T-helper 17 cell (primary cell): Measurements from ENCODE around the gene ALDH1L2. TPM values are rescaled to one million over a fixed set of nuclear protein-coding genes. Genes with fewer than 3 reads are reported as not detected.
A peak's percentile ranks its signal among the peaks of the same experiment; 100 is the strongest.

Experiments used
- ATAC-seq: fragments of 150-1000 bp; cut with Tn5 transposase; 2 replicates; pipeline ENCODE4 v1.10.0; 2021; ENCODE audit warnings: mild to moderate bottlenecking, moderate library complexity
- DNase-seq, 3 donors: peaks; one replicate each; pipeline versions ENCODE4 v3.0.0 to v3.0.0-alpha.2; 2020 to 2021
- H3K9me3 ChIP-seq: one replicate; pipeline ENCODE4 v1.7.0; 2013; ENCODE audit warnings: low read length, mild to moderate bottlenecking; ENCODE audit not compliant: control insufficient read depth, poor library complexity, severe bottlenecking
- H3K27ac Mint-ChIP-seq: one replicate; pipeline ENCODE4 v1.8.0; 2022; ENCODE audit warnings: mild to moderate bottlenecking, moderate library complexity, mixed read lengths
- H3K27me3 Mint-ChIP-seq: one replicate; pipeline ENCODE4 v1.8.0; 2022; ENCODE audit warnings: mixed read lengths
- H3K36me3 Mint-ChIP-seq: one replicate; pipeline ENCODE4 v1.8.0; 2022; ENCODE audit warnings: low read depth, mixed read lengths
- H3K4me1 Mint-ChIP-seq: one replicate; pipeline ENCODE4 v1.8.0; 2022; ENCODE audit warnings: mild to moderate bottlenecking, mixed read lengths
- H3K4me3 Mint-ChIP-seq: one replicate; pipeline ENCODE4 v1.8.0; 2022; ENCODE audit warnings: mild to moderate bottlenecking, moderate library complexity, mixed read lengths
- total RNA-seq, 4 donors: library from RNA in 2 of 4; stranded (reverse) in 2 of 4; gene quantifications; one replicate each; pipeline ENCODE4 v1.2.3 and lab custom pipeline; 2022 to 2026

ALDH1L2 gene
- total RNA-seq, 2 donors from 2014 or later, result 0.20 TPM; not detected in 1

- H3K27ac Mint-ChIP-seq, result no peak overlapping the region
- no peaks in the 10 kb centered on the region for H3K27me3 Mint-ChIP-seq
- no peak for DNase-seq
- H3K4me3 Mint-ChIP-seq, result no peak overlapping the region
- ATAC-seq, result no peak
- H3K9me3 ChIP-seq, result no peaks in the 10 kb centered on the region
- no peaks in the 10 kb centered on the region for H3K4me1 Mint-ChIP-seq
- H3K36me3 Mint-ChIP-seq, result no peaks in the 10 kb centered on the region
These were observed 108.5 kb downstream of the ALDH1L2 start for GRCh38 chr12:104975587-104976343.

DNA sequence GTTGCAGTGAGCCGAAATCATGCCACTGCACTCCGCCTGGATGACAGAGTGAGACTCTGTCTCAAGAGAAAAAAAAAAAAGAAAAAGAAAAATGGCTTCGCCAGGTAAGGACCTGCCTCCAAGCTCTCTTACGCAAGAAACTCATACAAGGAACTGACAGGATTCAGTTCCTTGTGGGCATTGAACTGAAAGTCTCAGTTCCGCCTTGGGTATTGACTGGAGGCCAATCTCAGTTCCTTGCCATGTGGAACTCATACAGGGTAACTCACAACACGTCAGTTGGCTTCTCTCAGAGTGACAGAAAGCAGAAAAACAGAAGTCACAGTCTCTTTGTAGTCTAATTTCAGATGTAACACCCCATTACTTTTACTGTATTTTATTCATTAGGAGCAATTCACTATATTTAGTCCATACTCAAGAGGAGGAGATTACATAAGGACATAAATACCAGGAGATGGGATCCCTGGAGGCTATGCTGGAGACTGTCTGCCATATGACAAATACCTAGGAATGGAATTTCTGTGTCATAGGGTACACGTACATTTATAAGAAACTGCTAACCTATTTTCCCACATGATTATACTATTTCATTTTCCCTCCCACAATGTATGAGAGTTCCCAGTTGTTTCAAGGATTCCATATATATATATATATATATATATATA is 109.5 kb downstream of the ALDH1L2 start:
- no peaks in the 10 kb centered on the region for H3K36me3 Mint-ChIP-seq

DNA sequence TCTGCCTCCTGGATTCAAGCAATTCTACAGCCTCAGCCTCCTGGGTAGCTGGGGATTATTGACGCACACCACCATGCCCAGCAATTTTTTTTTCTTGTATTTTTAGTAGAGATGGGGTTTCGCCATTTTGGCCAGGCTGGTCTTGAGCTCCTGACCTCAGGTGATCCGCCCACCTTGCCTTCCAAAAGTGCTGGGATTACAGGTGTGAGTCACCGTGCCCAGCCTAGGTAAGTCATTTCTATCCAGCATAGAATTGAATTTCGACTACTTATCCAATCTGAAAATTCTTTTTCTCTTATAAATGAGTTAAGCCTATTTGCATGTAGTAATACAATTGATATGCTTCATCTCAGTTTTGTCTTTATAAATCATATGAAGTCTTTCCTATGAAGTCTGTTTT is 111.0 kb downstream of the ALDH1L2 start:
- Mint-ChIP-seq H3K36me3 (no peaks in the 10 kb centered on the region), H3K4me3 (no peak overlapping the region), H3K4me1 (no peaks in the 10 kb centered on the region), H3K27ac (no peak overlapping the region), H3K27me3 (no peaks in the 10 kb centered on the region)
- ATAC-seq (no peak), DNase-seq (no peak)
- H3K9me3 ChIP-seq, result no peaks in the 10 kb centered on the region

More for the DNA sequence above, 109.5 kb downstream of the ALDH1L2 start:
- Mint-ChIP-seq H3K27ac (no peak overlapping the region), H3K4me3 (no peak overlapping the region), H3K4me1 (no peaks in the 10 kb centered on the region), H3K27me3 (no peaks in the 10 kb centered on the region)
- ATAC-seq (peak; percentile 79), DNase-seq (no peak)
- H3K9me3 ChIP-seq, result no peaks in the 10 kb centered on the region

DNA sequence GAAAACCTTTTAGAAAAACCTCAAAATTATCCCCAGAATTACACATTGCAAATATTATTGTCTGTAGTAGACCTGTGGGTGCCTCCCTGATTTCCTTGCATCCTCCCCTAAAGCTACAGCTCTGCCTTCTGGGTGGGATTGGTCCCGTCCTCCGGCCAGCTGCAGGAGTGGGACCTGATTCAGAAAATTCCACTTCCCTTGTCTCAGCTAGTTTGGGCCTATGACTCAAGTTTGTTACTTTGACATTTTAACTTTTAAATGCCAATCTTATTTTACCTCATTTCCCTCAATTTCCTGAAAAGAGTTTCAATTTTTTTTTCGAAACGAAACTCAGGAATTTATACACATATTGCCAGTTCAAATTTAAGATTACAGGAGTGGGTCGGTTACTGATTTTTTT is 113.0 kb downstream of the ALDH1L2 start:
- no peaks in the 10 kb centered on the region for H3K27me3 Mint-ChIP-seq
- ATAC-seq (no peak), DNase-seq (no peak)
- H3K4me3 Mint-ChIP-seq, result no peak overlapping the region
- no peak overlapping the region for H3K27ac Mint-ChIP-seq
- H3K36me3 Mint-ChIP-seq, result no peaks in the 10 kb centered on the region
- no peaks in the 10 kb centered on the region for H3K9me3 ChIP-seq
- H3K4me1 Mint-ChIP-seq, result no peaks in the 10 kb centered on the region

Other genes with a start within 250 kb of the ALDH1L2 start
- 1 to 10 TPM; 2.9 TPM for gene SLC41A2, start 126.2 kb downstream of the ALDH1L2 start, total RNA-seq
- 1 to 10 TPM; 7.7 to 9.5 TPM for gene NOPCHAP1, start 98.1 kb downstream of the ALDH1L2 start, total RNA-seq
- 10 to 100 TPM; 38.5 to 45.3 TPM for gene WASHC4, start 23.3 kb upstream of the ALDH1L2 start, total RNA-seq
- gene APPL2, start 151.7 kb upstream of the ALDH1L2 start, total RNA-seq, result 10 to 100 TPM; 39.1 to 44.2 TPM
- gene C12orf75, start 246.2 kb upstream of the ALDH1L2 start, total RNA-seq, result 10 to 100 TPM; 33.2 to 41.3 TPM